Measurements from ENCODE around the gene ATOH8. TPM values are rescaled to one million over a fixed set of nuclear protein-coding genes. Genes with fewer than 3 reads are reported as not detected.

The ATOH8 gene
- total RNA-seq, 6 experiments from 2014 or later, result 34.4 to 53.0 (median 45.5) TPM

DNA sequence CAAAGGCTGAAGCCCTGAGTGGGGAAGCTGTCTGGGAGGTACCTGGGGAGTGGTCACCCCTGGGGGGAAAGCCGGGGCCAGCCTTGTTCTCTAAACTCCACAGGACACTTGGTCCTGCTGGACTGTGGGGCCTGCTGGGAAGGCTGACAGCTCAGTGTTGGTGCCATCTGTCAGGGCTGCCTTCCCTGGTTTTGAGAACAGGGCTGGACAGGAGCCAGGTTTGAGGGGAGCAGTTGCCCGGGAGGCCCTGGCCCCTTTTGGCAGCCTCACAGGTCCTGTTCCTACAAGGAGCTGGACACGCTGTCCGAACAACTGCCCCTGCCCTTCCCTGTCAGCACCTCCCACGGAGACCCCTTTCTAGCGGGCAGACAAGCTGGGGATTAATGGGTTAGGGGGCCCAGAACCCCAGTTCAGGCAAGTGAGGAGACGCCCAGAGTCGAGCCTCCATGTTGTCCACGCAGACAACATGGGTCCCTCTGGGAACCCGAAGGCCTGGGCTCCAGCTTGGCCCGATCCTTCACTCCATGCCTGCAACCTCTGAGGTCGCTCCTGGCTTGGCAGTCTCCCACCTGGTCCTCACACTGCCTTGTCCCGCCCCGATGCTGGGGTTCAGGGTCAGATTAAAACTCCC lies 40.8 kb downstream of the ATOH8 start:
- Mint-ChIP-seq H3K4me3 (no peak overlapping the region), H3K27me3 (ENCODE audit: insufficient read depth) (peaks cover 11% of the 10 kb centered on the region), H3K27ac (no peak overlapping the region), H3K36me3 (ENCODE audit: low read depth) (peaks cover 12% of the 10 kb centered on the region), H3K9me3 (no peaks in the 10 kb centered on the region), H3K4me1 (ENCODE audit: low read depth) (peaks cover 63% of the 10 kb centered on the region)
- TF ChIP-seq, protein P1, sequence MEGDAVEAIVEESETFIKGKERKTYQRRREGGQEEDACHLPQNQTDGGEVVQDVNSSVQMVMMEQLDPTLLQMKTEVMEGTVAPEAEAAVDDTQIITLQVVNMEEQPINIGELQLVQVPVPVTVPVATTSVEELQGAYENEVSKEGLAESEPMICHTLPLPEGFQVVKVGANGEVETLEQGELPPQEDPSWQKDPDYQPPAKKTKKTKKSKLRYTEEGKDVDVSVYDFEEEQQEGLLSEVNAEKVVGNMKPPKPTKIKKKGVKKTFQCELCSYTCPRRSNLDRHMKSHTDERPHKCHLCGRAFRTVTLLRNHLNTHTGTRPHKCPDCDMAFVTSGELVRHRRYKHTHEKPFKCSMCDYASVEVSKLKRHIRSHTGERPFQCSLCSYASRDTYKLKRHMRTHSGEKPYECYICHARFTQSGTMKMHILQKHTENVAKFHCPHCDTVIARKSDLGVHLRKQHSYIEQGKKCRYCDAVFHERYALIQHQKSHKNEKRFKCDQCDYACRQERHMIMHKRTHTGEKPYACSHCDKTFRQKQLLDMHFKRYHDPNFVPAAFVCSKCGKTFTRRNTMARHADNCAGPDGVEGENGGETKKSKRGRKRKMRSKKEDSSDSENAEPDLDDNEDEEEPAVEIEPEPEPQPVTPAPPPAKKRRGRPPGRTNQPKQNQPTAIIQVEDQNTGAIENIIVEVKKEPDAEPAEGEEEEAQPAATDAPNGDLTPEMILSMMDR (IDR thresholded peaks at IDR 0.05), result no peak
- DNase-seq, result no peak

DNA sequence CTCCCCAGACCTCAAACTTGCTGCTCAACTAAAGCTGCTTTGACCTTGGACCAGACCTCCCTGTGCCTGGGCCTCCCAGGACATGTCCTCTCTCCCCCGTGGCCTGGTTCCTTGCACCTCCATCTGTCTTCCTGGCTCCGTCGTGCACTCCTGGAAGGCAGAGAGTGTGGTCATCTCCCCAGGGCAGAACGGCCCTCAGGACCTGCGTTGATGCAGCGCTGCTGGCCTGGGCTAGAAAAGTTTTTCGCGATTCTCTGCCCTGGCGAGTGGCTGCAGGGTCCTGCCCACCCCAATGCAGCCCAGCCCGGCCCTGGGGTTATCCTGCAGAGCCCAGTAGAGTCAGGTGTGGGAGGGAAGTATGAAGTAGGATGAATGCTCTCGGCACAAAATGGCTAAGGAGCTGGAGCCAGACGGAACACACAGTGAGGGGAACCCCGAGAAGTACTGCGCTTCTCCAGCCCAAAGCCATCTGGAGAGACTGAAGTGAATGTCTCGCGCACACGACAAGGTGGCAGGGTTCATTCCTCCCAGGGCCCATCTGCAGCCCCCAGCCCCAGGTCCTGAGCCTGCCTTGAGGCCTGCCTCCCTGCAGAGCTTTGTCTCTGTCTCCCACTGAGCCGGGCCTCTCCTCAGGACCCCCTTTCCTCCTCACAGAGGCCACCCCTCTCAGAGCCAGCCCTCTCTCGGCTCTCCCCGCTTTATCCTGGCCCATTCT lies 41.7 kb downstream of the ATOH8 start:
- H3K27ac Mint-ChIP-seq, result no peak overlapping the region
- peaks cover 63% of the 10 kb centered on the region for H3K4me1 Mint-ChIP-seq (ENCODE audit: low read depth)
- no peak overlapping the region for H3K4me3 Mint-ChIP-seq

DNA sequence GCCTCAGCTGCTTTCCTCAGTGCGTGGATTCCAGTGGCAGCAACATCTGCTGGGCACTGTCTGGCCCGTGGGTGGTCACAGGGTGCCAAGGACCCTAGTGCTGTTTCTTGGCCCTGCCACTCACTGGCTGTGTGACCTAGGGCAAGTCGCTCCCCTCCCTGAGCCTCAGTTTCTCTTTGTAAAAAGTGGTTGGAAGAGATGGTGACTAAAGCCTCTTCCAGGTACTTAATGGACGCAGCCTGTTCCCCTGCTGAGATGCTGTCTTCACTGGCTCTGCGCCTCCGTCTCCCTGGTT lies 42.2 kb downstream of the ATOH8 start:
- no peaks in the 10 kb centered on the region for H3K9me3 Mint-ChIP-seq
- no peak overlapping the region for H3K27ac Mint-ChIP-seq
- H3K36me3 Mint-ChIP-seq (ENCODE audit: low read depth), result peaks cover 10% of the 10 kb centered on the region; the same call in 1 of the 2 replicates
- H3K27me3 Mint-ChIP-seq (ENCODE audit: insufficient read depth), result peaks cover 9% of the 10 kb centered on the region
- peaks cover 59% of the 10 kb centered on the region for H3K4me1 Mint-ChIP-seq (ENCODE audit: low read depth)
- no peak overlapping the region for H3K4me3 Mint-ChIP-seq
- TF ChIP-seq, protein P1 (IDR thresholded peaks at IDR 0.05), result no peak
- DNase-seq, result no peak

More for the DNA sequence above, 41.7 kb downstream of the ATOH8 start:
- TF ChIP-seq, protein P1 (IDR thresholded peaks at IDR 0.05), result no peak
- DNase-seq, result no peak
- Mint-ChIP-seq H3K9me3 (no peaks in the 10 kb centered on the region), H3K36me3 (ENCODE audit: low read depth) (peaks cover 5% of the 10 kb centered on the region; the same call in 1 of the 2 replicates), H3K27me3 (ENCODE audit: insufficient read depth) (peaks cover 11% of the 10 kb centered on the region)

DNA sequence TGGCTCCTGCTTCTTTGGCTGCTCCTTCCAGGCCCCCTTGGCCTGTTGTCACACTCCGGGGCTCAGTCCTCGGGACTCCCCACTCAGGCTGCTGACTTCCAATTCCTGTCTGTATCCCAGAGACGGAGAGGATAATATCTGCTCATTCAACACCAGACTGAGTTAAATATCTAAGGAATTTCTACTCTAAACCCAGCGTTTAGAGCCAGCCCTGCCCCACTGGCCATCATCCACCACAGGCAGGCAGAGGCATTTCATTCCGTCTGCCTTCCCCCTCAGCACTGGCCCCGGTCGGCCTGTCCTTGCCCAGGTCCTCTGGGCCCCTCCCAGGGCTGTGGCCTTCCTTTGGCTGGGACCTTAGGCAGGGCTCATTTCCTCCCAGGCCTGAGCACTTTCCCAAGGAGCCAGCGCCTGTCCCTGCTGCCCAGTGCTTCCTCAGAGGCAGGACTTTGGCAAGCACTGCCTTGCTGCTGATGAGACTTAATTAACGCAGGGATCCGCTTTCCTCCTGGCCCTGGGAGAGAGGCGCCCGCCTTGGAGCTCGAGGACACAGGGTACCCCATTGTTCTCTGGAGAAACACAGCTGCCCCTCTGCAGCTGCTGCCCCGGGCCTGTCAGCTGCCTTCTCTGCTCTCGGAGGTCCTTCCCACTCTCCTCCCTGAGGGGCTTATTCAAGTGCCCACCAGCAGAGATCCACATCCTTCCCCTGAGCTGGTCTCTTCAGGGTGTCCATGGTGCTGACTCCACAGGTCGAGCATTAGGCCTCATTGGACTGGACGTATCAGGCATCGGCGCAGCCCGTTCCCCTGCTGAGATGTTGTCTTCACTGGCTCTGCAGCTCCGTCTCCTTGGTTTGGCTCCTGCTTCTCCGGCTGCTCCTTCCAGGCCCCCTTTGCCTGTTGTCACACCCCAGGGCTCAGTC lies 42.8 kb downstream of the ATOH8 start:
- H3K4me3 Mint-ChIP-seq, result no peak overlapping the region
- H3K4me1 Mint-ChIP-seq (ENCODE audit: low read depth), result peaks cover 59% of the 10 kb centered on the region
- no peaks in the 10 kb centered on the region for H3K9me3 Mint-ChIP-seq
- peaks cover 6% of the 10 kb centered on the region; the same call in 1 of the 2 replicates for H3K27me3 Mint-ChIP-seq (ENCODE audit: insufficient read depth)
- TF ChIP-seq, protein P1 (IDR thresholded peaks at IDR 0.05), result no peak
- DNase-seq, result no peak
- H3K27ac Mint-ChIP-seq, result no peak overlapping the region
- peaks cover 14% of the 10 kb centered on the region; the same call in 1 of the 2 replicates for H3K36me3 Mint-ChIP-seq (ENCODE audit: low read depth)

DNA sequence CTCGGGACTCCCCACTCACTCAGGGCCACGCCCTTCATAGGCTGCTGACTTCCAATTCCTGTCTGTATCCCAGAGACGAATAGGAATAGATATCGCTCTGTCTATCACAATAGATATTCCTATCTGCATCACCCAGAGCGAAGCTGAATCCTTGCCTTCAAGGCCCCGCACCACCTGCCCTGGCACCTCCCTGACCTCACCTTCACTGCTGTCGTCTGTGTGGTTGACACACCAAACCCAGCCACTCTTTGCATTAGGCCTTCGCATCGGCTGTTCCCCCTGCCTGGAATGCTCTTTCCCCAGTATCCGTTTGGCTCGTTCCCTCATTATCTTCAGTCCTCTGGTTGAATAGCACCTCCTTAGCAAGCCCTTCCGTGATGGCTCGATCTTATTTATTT lies 43.5 kb downstream of the ATOH8 start:
- peaks cover 6% of the 10 kb centered on the region; the same call in 1 of the 2 replicates for H3K27me3 Mint-ChIP-seq (ENCODE audit: insufficient read depth)
- no peak overlapping the region for H3K27ac Mint-ChIP-seq
- H3K36me3 Mint-ChIP-seq (ENCODE audit: low read depth), result peaks cover 14% of the 10 kb centered on the region; the same call in 1 of the 2 replicates
- no peak for DNase-seq
- H3K9me3 Mint-ChIP-seq, result no peaks in the 10 kb centered on the region; the same call in 1 of the 2 replicates
- TF ChIP-seq, protein P1 (IDR thresholded peaks at IDR 0.05), result no peak
- H3K4me3 Mint-ChIP-seq, result no peak overlapping the region
- peaks cover 53% of the 10 kb centered on the region for H3K4me1 Mint-ChIP-seq (ENCODE audit: low read depth)
